Sigmoid colon (tissue), 3 donors: ENCODE results near the gene MIEN1.

Experiments
- CTCF ChIP-seq, 4 experiments: fragments of 450-650 bp in 3 of 4; fragments of 200-600 bp in 1 of 4; IDR thresholded peaks; one replicate each; pipeline ENCODE4 v1.5.1; 2016 to 2019; ENCODE audit warnings: antibody characterized with exemption in 4 of 4, mild to moderate bottlenecking in 3 of 4, moderate library complexity in 2 of 4
- POLR2A ChIP-seq, 2 donors: fragments of 450-650 bp; IDR thresholded peaks; one replicate each; pipeline ENCODE4 v1.6.1; 2016; ENCODE audit warnings: antibody characterized with exemption in 2 of 2, mild to moderate bottlenecking in 2 of 2, moderate library complexity in 2 of 2

- no peak for TF ChIP-seq CTCF (IDR thresholded peaks at IDR 0.05)
- no peak for TF ChIP-seq POLR2A (IDR thresholded peaks at IDR 0.05)
Measured at GRCh38 chr17:39719563-39720355, 10.6 kb downstream of the MIEN1 start.
